PC-3 (cell line): ENCODE data around the gene RPS6KA1. TPM values are rescaled to one million over a fixed set of nuclear protein-coding genes. Genes with fewer than 3 reads are reported as not detected.

Experiments used
- ATAC-seq: fragments of 200-7000 bp; cut with Tn5 transposase; 2 replicates; pipeline ENCODE4 v1.9.1; 2020; ENCODE audit warnings: mild to moderate bottlenecking, moderate library complexity
- BruUV-seq: library from RNA; stranded (reverse); fragments of 400-500 nt; replicated peaks from 2 replicates; lab custom pipeline; 2021; lab: Mats Ljungman, UMichigan
- CTCF ChIA-PET: fragments of 300-600 bp; sonication (Branson Sonifier 250); formaldehyde crosslinking; loops from one replicate; lab custom pipeline; 2022; ENCODE audit warnings: antibody characterized with exemption; lab: Charles Lee
- POLR2A ChIA-PET: fragments of 300-600 bp; sonication (Branson Sonifier 250); formaldehyde crosslinking; loops from one replicate; lab custom pipeline; 2022; ENCODE audit warnings: antibody characterized with exemption; ENCODE audit not compliant: unreplicated experiment; lab: Charles Lee
- DNase-seq: peaks from one replicate; pipeline ENCODE4 v3.0.0-alpha.2; 2015
- H2AFZ ChIP-seq: fragments of 300-600 bp; sonication (generic); 2 replicates; pipeline ENCODE4 v1.6.0; 2016; ENCODE audit warnings: antibody characterized with exemption, low read length
- H3F3A ChIP-seq: fragments of 300-600 bp; sonication (generic); one replicate; pipeline ENCODE4 v1.6.0; 2017; ENCODE audit warnings: antibody characterized with exemption, low read length, control low read depth, mild to moderate bottlenecking; ENCODE audit not compliant: unreplicated experiment
- H3K27ac ChIP-seq: fragments of 300-600 bp; sonication (generic); 2 replicates; pipeline ENCODE4 v1.5.1; 2016; ENCODE audit warnings: mild to moderate bottlenecking, low read length
- H3K27me3 ChIP-seq: fragments of 300-600 bp; sonication (generic); 2 replicates; pipeline ENCODE4 v1.6.1; 2016; ENCODE audit warnings: low read length, mixed read lengths
- H3K36me3 ChIP-seq: fragments of 300-600 bp; sonication (generic); 2 replicates; pipeline ENCODE4 v1.6.1; 2016; ENCODE audit warnings: low read depth, mixed run types, low read length, mixed read lengths
- H3K4me1 ChIP-seq: fragments of 300-600 bp; sonication (generic); 2 replicates; pipeline ENCODE4 v1.5.1; 2016; ENCODE audit warnings: low read length; ENCODE audit not compliant: insufficient read depth
- H3K4me2 ChIP-seq: fragments of 300-600 bp; sonication (generic); 2 replicates; pipeline ENCODE4 v1.6.0; 2016; ENCODE audit warnings: low read length
- H3K4me3 ChIP-seq: fragments of 300-600 bp; sonication (generic); 2 replicates; pipeline ENCODE4 v1.5.1; 2016; ENCODE audit warnings: mild to moderate bottlenecking, low read length, mixed read lengths
- H3K79me2 ChIP-seq: fragments of 300-600 bp; sonication (generic); 2 replicates; pipeline ENCODE4 v1.6.1; 2017; ENCODE audit warnings: low read length, mixed read lengths
- H3K9ac ChIP-seq: fragments of 300-600 bp; sonication (generic); 2 replicates; pipeline ENCODE4 v1.6.0; 2016; ENCODE audit warnings: mild to moderate bottlenecking, low read length
- H3K9me2 ChIP-seq: fragments of 300-600 bp; sonication (generic); replicated peaks from 2 replicates; pipeline ENCODE4 v1.6.1; 2016; ENCODE audit warnings: mixed run types, low read length, mixed read lengths
- H3K9me3 ChIP-seq: fragments of 300-600 bp; sonication (generic); 2 replicates; pipeline ENCODE4 v1.6.1; 2016; ENCODE audit warnings: low read length, mixed read lengths
- H4K20me1 ChIP-seq: fragments of 300-600 bp; sonication (generic); 2 replicates; pipeline ENCODE4 v1.6.1; 2016; ENCODE audit warnings: low read length, mixed read lengths
- EZH2 ChIP-seq: fragments of 300-600 bp; sonication (generic); IDR thresholded peaks from one replicate; pipeline ENCODE4 v1.6.1; 2017; ENCODE audit warnings: antibody characterized with exemption, mild to moderate bottlenecking, low read length; ENCODE audit not compliant: unreplicated experiment
- EZH2phosphoT487 ChIP-seq: fragments of 300-600 bp; sonication (generic); IDR thresholded peaks from 2 replicates; pipeline ENCODE4 v1.6.1; 2018; ENCODE audit warnings: mild to moderate bottlenecking, antibody characterized with exemption, low read length, borderline replicate concordance
- intact Hi-C: fragments of 100-400 bp; cut with micrococcal nuclease; formaldehyde crosslinking; loops from 2 replicates; pipeline ENCODE4 v1.9.0; 2023
- total RNA-seq: library from RNA; depleted of rRNA; stranded (reverse); fragments of >200 nt; gene quantifications from 2 replicates; pipeline ENCODE4 v1.2.3, GENCODE V29; 2014
- TF ChIP-seq, protein P1 (sequence below): fragments of 300-600 bp; sonication (generic); conservative IDR thresholded peaks from 2 replicates; pipeline ENCODE4 v1.5.1; 2017; ENCODE audit warnings: antibody characterized with exemption, low read depth, mild to moderate bottlenecking, low read length

RPS6KA1 gene
- total RNA-seq, 1 experiment from 2014 or later, result 98.2 TPM

DNA sequence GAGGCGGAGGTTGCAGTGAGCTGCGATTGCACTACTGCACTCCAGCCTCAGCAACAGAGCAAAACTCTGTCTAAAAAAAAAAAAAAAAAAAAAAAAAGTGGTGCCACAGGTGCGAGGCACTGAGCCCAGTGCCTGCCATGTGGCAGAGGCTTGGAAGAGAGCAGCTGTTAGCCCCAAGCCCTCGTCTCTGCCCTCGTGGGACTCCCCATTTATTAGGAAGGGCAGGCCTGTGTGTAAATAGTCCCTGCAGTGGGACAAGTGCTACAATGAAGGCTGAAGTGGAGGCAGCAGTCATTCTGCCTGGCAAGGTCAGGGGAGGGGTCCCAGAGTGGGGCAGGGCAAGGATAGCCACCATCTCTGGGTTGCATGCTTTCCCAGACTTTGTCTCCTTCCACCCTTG is 6.5 kb downstream of the RPS6KA1 start:
- Histone ChIP-seq H3K79me2 (peaks cover 73% of the 10 kb centered on the region), H3K27me3 (no peaks in the 10 kb centered on the region), H3K27ac (no peak overlapping the region), H3K9me2 (no peaks in the 10 kb centered on the region), H3K9ac (no peak overlapping the region), H3K36me3 (peaks cover 17% of the 10 kb centered on the region), H3K4me3 (no peak overlapping the region), H4K20me1 (peaks cover 4% of the 10 kb centered on the region; the same call in 1 of the 2 replicates), H3K4me1 (peaks cover 36% of the 10 kb centered on the region), H2AFZ (no peak overlapping the region), H3F3A (no peaks in the 10 kb centered on the region), H3K9me3 (no peaks in the 10 kb centered on the region), H3K4me2 (no peak overlapping the region)
- ChIA-PET CTCF (no interaction called here), POLR2A (no interaction called here)
- intact Hi-C loops, result no loop called here
- TF ChIP-seq, protein P1, sequence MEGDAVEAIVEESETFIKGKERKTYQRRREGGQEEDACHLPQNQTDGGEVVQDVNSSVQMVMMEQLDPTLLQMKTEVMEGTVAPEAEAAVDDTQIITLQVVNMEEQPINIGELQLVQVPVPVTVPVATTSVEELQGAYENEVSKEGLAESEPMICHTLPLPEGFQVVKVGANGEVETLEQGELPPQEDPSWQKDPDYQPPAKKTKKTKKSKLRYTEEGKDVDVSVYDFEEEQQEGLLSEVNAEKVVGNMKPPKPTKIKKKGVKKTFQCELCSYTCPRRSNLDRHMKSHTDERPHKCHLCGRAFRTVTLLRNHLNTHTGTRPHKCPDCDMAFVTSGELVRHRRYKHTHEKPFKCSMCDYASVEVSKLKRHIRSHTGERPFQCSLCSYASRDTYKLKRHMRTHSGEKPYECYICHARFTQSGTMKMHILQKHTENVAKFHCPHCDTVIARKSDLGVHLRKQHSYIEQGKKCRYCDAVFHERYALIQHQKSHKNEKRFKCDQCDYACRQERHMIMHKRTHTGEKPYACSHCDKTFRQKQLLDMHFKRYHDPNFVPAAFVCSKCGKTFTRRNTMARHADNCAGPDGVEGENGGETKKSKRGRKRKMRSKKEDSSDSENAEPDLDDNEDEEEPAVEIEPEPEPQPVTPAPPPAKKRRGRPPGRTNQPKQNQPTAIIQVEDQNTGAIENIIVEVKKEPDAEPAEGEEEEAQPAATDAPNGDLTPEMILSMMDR, result no peak
- DNase-seq, result no peak
- no TSS peak for BruUV-seq
- no peak for ATAC-seq

DNA sequence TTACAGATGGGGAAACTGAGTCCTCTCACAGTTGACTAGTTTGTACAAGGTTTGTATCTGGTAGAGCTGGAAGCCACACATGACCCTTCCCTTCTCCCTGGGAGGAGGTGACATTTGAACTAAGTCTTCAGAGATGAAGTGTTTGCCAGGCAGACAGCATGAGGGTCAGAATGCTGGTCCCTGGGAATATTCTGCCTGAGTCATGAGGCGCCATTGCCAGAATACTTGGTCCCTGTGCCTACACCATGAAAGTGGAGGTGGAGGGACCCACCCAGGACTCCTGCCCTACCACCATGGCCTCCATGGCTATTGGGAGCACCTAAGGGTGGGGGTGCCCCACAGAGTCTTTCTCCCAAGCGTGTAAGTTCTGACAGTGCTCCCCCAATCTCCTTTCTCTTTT is 7.0 kb downstream of the RPS6KA1 start:
- Histone ChIP-seq H3K9me3 (no peaks in the 10 kb centered on the region), H2AFZ (no peak overlapping the region), H3K9me2 (no peaks in the 10 kb centered on the region), H3K4me3 (no peak overlapping the region), H4K20me1 (peaks cover 4% of the 10 kb centered on the region; the same call in 1 of the 2 replicates), H3K4me2 (no peak overlapping the region), H3K27ac (no peak overlapping the region), H3K36me3 (peaks cover 17% of the 10 kb centered on the region), H3K9ac (no peak overlapping the region), H3K79me2 (peaks cover 69% of the 10 kb centered on the region), H3K4me1 (peaks cover 33% of the 10 kb centered on the region), H3F3A (no peaks in the 10 kb centered on the region), H3K27me3 (no peaks in the 10 kb centered on the region)
- ATAC-seq (no peak), DNase-seq (no peak)
- intact Hi-C loops, result no loop called here
- TF ChIP-seq EZH2phosphoT487 (no peak), EZH2 (no peak)
- TF ChIP-seq, protein P1, result no peak
- BruUV-seq, result no TSS peak
- ChIA-PET POLR2A (no interaction called here), CTCF (no interaction called here)

DNA sequence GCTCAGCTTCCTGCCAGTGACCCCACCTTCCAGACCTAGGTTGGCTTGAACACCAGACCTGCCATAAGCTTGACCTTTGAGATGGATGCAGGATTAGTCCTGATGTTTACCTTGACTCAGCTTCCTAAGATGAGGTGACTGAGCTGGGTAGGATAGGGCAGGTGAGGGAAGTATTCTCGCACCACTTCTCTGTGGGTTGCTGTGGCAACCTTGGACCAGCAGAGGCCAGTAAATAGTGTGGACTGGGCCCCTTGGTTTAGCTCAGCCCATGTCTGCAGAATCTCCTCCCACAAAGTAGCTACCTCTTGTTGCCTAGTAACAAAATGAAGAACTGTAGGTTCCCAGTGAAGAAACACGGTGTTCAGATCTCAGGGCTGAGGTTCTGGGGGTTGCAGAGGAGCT is 8.4 kb downstream of the RPS6KA1 start:
- ChIA-PET CTCF (interaction anchor here (0.6 to 1.8 kb wide), 7 partner anchors 9 to 408 kb away, joined by 3 to 10 read pairs (median 4); partner anchors contain the start of gene RPS6KA1), POLR2A (interaction anchor here (0.7 kb wide), 1 partner anchor 33 kb away, joined by 4 read pairs; no protein-coding TSS in a partner anchor)
- Histone ChIP-seq H3K9ac (no peak overlapping the region), H3K9me3 (no peaks in the 10 kb centered on the region), H3K4me3 (no peak overlapping the region), H3K4me2 (peak overlapping the region; percentile 47; the same call in 1 of the 2 replicates), H3K4me1 (peaks cover 23% of the 10 kb centered on the region), H4K20me1 (peaks cover 4% of the 10 kb centered on the region; the same call in 1 of the 2 replicates), H3K36me3 (peaks cover 17% of the 10 kb centered on the region), H3K27ac (peak overlapping the region; percentile 90), H3F3A (no peaks in the 10 kb centered on the region), H3K9me2 (no peaks in the 10 kb centered on the region), H2AFZ (no peak overlapping the region), H3K27me3 (no peaks in the 10 kb centered on the region), H3K79me2 (peaks cover 55% of the 10 kb centered on the region)
- ATAC-seq, result peak; percentile 93
- DNase-seq, result peak; percentile 95
- no TSS peak for BruUV-seq
- no peak for TF ChIP-seq EZH2phosphoT487
- TF ChIP-seq, protein P1, result peak; percentile 52
- intact Hi-C loops, result loop anchor here (2.0 kb wide), 1 partner anchor 37 kb away; no protein-coding TSS in a partner anchor
